ENCODE measurements around the gene NLRC3.

Gene NLRC3

DNA sequence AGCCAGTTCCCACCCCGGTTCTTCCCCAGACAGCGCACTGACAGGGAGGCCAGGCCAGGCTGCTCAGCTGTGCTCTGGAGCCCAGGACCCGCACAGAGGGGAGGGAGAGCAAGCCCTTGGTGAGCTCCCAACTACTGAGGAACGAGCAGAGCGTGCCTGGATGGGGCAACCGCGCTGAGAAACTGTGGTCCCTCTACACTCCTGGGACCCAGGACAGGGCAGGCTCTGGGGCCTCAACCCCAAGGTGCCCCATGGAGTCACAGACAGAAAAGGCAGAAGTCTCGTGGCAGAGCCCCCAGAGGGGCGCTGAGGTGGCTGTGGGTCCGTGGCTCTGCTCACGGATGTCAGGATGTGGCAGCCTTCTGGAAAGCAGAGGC lies 17.9 kb upstream of the NLRC3 start:
- ChIA-PET CTCF (no interaction called here), POLR2A (no interaction called here)
- no peak for TF ChIP-seq ZNF274 (IDR thresholded peaks at IDR 0.05; ENCODE audit: low read length)
- no peak for TF ChIP-seq ZNF274 (tag by site-specific recombination; IDR thresholded peaks at IDR 0.05; ENCODE audit: borderline replicate concordance)
- Histone ChIP-seq H3K4me3 (ENCODE audit: low read depth, low read length) (no peak overlapping the region), H3K36me3 (ENCODE audit: control insufficient read depth in 2 of 2, insufficient read depth in 1 of 2, low read length in 2 of 2) (peaks cover 3 to 77% of the 10 kb centered on the region in 2 experiments; a peak in 2 of 3 replicates), H3K4me1 (ENCODE audit: control insufficient read depth, insufficient read depth, low read length) (no peaks in the 10 kb centered on the region), H3K9me3 (ENCODE audit: control insufficient read depth, insufficient read depth, low read depth, low read length) (no peaks in the 10 kb centered on the region), H3K27ac (ENCODE audit: extremely low read depth, low read depth, low read length) (no peak overlapping the region)

GRCh38 chr16:3594316-3595109 lies 17.3 kb upstream of the NLRC3 start:
- CTCF ChIA-PET, result no interaction called here
- TF ChIP-seq FEZF1 (tag by site-specific recombination; IDR thresholded peaks at IDR 0.05) (no peak), ZNF626 (tag by site-specific recombination; IDR thresholded peaks at IDR 0.05) (no peak), PRDM10 (tag by site-specific recombination; IDR thresholded peaks at IDR 0.05) (no peak), ZSCAN30 (tag by site-specific recombination; IDR thresholded peaks at IDR 0.05) (no peak), HOXC10 (CRISPR knock-in tag; IDR thresholded peaks at IDR 0.05) (no peak), ZNF350 (tag by site-specific recombination; IDR thresholded peaks at IDR 0.05) (no peak), ZNF16 (tag by site-specific recombination; IDR thresholded peaks at IDR 0.05; ENCODE audit: low read depth) (no peak), ZNF423 (tag by site-specific recombination; IDR thresholded peaks at IDR 0.05) (no peak), ZBTB10 (tag by site-specific recombination; IDR thresholded peaks at IDR 0.05) (no peak), ZNF596 (tag by site-specific recombination; IDR thresholded peaks at IDR 0.05) (no peak), ZNF48 (tag by site-specific recombination; IDR thresholded peaks at IDR 0.05) (no peak), PRDM1 (tag by site-specific recombination; IDR thresholded peaks at IDR 0.05) (no peak), ZNF391 (tag by site-specific recombination; IDR thresholded peaks at IDR 0.05; ENCODE audit: borderline replicate concordance, low read depth) (no peak), ZNF76 (tag by site-specific recombination; IDR thresholded peaks at IDR 0.05; ENCODE audit: borderline replicate concordance, low read depth) (no peak), ZNF837 (tag by site-specific recombination; IDR thresholded peaks at IDR 0.05) (no peak)
- TF ChIP-seq, protein P1, sequence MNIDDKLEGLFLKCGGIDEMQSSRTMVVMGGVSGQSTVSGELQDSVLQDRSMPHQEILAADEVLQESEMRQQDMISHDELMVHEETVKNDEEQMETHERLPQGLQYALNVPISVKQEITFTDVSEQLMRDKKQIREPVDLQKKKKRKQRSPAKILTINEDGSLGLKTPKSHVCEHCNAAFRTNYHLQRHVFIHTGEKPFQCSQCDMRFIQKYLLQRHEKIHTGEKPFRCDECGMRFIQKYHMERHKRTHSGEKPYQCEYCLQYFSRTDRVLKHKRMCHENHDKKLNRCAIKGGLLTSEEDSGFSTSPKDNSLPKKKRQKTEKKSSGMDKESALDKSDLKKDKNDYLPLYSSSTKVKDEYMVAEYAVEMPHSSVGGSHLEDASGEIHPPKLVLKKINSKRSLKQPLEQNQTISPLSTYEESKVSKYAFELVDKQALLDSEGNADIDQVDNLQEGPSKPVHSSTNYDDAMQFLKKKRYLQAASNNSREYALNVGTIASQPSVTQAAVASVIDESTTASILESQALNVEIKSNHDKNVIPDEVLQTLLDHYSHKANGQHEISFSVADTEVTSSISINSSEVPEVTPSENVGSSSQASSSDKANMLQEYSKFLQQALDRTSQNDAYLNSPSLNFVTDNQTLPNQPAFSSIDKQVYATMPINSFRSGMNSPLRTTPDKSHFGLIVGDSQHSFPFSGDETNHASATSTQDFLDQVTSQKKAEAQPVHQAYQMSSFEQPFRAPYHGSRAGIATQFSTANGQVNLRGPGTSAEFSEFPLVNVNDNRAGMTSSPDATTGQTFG (tag by site-specific recombination; IDR thresholded peaks at IDR 0.05; ENCODE audit: borderline replicate concordance), result no peak
- TF ChIP-seq, protein P2, sequence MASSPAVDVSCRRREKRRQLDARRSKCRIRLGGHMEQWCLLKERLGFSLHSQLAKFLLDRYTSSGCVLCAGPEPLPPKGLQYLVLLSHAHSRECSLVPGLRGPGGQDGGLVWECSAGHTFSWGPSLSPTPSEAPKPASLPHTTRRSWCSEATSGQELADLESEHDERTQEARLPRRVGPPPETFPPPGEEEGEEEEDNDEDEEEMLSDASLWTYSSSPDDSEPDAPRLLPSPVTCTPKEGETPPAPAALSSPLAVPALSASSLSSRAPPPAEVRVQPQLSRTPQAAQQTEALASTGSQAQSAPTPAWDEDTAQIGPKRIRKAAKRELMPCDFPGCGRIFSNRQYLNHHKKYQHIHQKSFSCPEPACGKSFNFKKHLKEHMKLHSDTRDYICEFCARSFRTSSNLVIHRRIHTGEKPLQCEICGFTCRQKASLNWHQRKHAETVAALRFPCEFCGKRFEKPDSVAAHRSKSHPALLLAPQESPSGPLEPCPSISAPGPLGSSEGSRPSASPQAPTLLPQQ (tag by site-specific recombination; IDR thresholded peaks at IDR 0.05), result no peak
- POLR2A ChIA-PET, result no interaction called here
- Histone ChIP-seq H3K27ac (ENCODE audit: extremely low read depth, low read depth, low read length) (no peak overlapping the region), H3K4me3 (ENCODE audit: low read depth, low read length) (no peak overlapping the region), H3K9me3 (ENCODE audit: control insufficient read depth, insufficient read depth, low read depth, low read length) (no peaks in the 10 kb centered on the region), H3K4me1 (ENCODE audit: control insufficient read depth, insufficient read depth, low read length) (no peaks in the 10 kb centered on the region), H3K36me3 (ENCODE audit: control insufficient read depth in 2 of 2, insufficient read depth in 1 of 2, low read length in 2 of 2) (peaks cover under 1 to 75% of the 10 kb centered on the region in 2 experiments; a peak in 2 of 3 replicates)
